HG03565 (cell line): ENCODE data around the gene EHD1.

Source experiments
- ATAC-seq: cut with Tn5 transposase; IDR thresholded peaks from one replicate; pipeline ENCODE4 v1.9.1; 2021; ENCODE audit warnings: mild to moderate bottlenecking, moderate library complexity; ENCODE audit not compliant: unreplicated experiment

EHD1 gene

GRCh38 chr11:64845129-64845775 is 33.2 kb downstream of the EHD1 start:
- no peak for ATAC-seq

GRCh38 chr11:64844330-64845128 is 33.9 kb downstream of the EHD1 start, which contains the start of gene CDC42BPG:
Gene CDC42BPG, minus strand, starts transcription at chr11:64844653. Its CDS starts 84 bp downstream, at chr11:64844569.
- ATAC-seq: no peak

GRCh38 chr11:64843686-64844329 is 34.6 kb downstream of the EHD1 start:
- no peak for ATAC-seq

GRCh38 chr11:64842851-64843685 is 35.4 kb downstream of the EHD1 start:
- no peak for ATAC-seq

DNA sequence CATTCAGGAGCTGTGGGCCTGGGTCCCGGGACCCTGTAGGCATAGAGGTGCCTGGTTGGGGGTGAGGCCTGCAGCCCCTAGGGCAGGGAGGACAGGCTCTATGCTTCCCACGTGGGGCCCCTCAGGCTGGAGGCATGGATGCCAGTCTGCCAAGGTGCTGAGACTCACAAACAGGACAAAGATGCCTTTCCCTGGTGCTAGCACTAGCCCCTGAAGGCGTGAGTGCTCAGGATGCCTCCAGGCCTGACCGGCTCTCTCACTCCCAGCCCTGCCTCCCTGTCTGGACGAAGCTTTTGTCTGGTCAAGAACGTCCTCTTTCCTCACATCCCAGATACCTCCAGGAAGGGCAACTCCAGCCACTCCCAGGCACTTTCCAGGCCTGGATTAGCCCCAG is 36.1 kb downstream of the EHD1 start:
- ATAC-seq: no peak

DNA sequence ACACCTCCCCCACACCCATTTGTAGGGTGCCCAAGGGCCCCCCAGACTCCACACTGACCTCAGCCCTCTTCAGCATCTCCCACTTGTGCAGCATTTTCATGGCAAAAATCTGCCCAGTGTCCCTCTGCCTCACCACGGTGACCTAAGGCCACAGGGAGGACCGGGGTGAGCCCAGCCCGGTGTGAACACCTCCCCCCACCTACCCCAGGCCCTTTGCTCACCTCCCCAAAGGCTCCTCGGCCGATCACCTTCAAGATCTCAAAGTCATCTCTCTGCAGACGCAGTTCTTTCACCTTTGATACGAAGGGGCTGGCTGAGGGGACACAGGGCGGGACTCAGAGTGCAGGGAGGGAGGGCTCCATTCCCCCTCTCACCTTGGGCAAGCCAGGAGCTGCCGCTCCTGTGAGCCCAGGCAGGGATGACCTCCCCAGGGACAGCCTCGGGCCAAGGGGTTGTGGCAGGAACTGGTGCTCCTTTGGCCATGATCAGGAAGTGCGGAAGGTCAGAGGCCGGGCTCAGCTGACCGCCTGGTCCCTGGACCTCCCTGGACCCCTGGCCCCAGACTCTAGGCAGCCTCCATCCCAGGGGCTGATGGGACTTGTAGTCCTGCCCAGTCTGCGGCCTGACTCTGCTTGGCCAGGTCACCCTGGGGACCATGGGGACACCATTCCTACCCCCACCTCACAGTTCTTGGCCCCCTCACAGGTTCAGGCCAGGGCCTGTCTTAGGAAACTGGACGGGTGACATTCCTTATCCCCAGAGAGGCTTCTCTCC is 36.6 kb downstream of the EHD1 start:
- ATAC-seq: no peak

DNA sequence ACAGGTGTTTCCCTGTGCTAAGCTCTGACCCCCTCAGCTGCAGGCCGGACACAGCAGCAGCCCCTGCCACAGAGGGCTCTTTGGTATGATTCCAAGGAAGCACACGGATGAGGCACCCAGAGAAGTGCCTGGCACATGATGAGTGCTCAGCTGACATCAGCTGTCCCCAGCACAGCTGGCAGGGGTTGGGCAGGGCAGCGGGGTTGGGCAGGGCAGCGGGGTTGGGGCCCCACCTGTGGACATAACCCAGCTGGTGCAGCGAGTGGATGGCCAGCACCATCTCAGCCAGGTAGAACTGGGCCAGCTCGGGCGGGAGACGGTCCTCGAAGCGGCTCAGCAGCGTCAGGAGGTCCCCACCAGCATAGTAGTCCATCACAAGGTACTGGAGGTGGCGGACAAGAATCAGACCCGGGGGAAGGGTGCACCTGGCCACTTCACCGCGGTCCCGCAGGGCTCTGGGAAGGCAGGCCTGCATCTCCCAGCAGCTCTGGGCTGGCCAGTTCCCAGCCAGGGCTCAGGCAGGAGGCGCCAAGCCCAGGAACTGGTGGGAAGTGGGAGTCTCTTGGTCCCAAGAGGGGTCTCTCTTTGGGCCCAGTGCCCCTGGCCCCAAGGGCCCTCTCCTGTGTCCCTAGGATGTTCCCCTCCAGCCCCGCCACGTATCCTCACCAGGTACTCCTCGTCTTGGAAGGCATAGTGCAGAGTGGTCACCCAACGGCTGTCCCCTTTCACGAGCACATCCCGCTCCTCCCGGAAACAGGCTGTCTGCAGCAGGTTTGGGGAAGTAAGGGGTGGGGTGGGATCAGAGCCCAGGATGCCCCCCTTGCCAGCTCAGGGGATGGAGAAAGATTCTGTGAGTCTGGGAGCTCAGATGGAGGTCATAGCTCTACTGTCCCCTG is 38.3 kb downstream of the EHD1 start:
- no peak for ATAC-seq

DNA sequence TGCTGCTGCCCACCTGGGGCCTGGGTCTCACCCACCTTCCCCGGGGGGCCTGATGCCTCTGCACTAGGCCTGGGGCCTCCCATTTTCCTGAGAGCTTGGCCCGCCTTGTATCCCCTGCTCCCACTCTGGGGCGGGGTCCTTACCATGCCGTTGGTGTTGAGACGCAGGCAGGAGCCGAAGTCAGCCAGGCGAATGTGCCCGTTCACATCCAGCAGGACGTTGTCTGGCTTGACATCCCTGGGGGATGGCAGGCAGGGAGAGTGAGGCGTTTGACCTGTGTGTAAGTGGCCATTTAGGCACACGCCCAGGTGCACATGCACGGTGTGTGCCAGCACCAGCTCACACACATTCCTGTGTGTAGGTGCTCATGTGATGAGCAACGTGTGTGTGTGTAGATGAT is 39.1 kb downstream of the EHD1 start:
- no peak for ATAC-seq

DNA sequence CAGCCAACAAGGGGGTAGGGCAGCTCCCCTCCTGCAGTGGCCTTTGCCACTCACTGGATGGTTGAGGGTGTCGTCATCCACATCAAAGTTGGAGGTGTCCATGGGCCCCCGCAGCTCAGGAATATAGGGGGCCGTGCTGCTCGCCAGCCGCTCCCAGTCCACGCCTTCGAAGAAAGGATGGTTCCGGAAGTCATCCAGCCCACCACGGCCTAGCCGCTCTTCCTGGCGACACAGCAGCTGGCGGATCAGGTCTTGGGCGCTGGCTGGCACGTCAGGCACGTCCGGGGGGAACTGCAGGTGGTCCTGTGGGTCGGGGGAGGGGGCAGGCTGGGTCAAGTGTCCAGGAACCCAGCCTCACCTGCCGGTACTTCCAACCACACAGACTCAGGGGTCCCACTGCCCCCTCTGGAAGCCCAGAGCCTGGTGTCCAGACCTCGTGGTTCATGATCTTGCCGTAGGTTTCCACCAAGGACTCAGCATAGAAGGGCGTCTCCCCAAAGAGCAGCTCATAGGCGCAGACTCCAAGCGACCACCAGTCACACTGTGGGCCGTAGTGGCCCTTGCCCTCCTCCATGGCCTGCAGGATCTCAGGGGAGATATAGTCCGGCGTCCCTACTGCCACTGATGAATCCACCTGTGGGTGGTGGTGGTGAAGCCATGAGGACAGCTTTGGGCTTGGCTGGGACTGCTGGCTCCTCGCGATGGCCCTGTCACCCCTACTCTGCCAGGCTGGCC is 39.7 kb downstream of the EHD1 start:
- ATAC-seq: no peak

DNA sequence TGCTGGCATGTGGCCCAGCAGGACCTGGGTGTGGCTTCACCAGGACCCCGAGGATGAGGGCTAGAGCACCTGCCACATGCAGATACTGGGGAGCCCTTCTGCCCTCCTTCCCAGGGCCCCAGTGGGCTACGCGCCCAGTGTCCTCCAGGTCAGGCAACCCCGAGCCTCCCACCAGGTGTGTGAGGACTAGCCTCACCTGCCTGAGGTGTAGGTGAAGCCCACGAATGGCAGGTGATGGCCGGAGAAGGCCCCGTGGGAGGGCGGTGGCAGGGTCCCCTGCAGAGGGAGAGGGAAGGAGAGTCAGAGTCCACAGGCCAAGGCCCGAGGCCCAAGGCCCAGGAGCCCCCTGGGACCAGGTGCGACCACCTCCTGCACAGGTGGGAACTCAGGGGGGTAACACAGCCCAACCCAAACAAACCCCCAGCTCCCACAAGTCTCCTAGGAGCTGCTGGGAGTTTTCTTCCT is 40.5 kb downstream of the EHD1 start:
- ATAC-seq: no peak

DNA sequence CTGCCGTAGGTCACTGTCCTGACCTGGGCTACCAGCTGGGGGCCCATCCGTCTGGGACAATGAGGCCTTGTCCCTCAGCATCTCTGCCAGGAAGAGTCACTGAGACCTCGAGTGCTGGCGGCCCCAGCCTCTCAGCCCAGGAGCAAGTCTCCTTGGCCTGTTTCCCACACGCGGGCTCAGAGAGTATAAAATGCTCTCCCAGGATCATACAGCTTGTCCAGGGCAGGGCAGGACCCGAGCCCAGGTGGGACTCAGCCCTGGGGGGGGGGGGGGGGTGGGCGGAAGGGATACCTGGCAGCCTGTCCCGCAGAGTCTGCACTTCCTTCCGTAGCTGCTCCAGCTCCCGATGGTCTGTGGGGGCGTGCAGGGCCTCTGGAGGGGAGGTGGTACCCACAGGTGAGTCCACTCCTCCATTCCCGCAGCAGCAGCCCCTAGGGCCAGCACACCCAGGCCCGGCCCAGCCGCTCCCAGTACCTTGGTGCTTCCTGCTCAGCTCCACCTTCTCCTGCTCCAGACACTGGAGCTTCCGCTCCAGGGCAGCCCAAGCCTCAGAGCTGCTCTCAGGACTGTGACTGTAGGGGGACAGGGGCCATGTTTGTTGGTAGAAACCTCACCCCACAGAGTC is 41.9 kb downstream of the EHD1 start:
- no peak for ATAC-seq

- ATAC-seq: no peak
Observed at GRCh38 chr11:64835616-64836447, 42.6 kb downstream of the EHD1 start.

- ATAC-seq: no peak
Observed at GRCh38 chr11:64834723-64835615, 43.5 kb downstream of the EHD1 start.

GRCh38 chr11:64834031-64834722 is 44.2 kb downstream of the EHD1 start:
- ATAC-seq: no peak

DNA sequence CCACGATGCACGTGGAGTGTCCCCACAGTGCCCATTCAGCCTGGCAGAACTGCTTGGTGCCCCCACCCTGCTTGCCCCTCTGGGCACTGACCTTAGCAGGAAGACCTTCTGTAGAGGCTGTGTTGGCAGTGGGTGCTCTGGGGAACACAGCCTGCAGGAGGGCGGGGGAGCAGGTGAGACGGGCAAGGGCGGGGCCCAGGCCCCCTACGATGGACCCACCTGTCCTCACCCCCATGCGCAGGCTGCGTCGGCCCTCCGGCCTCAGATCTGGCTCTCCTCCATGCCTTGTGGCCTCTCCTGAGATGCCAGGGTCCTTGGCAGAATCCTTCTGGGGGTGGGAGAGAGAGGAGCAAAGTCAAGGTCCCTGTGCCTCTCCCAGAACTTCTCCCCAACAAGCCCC is 44.9 kb downstream of the EHD1 start:
- ATAC-seq: no peak

DNA sequence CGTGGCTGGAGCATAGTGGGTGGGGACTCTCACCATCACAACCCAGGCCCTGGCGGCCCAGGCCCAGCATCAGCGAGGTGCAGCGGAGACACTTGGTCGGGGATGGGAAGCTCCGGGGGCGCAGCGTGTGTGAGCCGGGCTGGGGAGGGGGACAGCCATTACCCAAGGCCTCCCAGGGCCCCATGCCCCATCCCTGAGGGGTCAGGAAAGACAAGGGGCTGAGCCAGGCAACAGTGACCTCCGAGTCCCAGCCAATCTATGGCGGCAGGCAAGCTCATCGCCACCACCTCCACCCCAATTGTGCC is 45.3 kb downstream of the EHD1 start:
- ATAC-seq: no peak
